ENCODE results near the gene BTAF1.
A peak's percentile ranks its signal among the peaks of the same experiment; 100 is the strongest.
"Not testable (repeated sequence)": the region's sequence is repeated elsewhere in the genome, so short reads cannot be mapped to it uniquely, and the experiment has no call there.

BTAF1 gene

GRCh38 chr10:91923371-91924211 is at the start of gene BTAF1:
Gene BTAF1 (plus strand): TSS chr10:91923770. CDS start chr10:91924077, 307 bp downstream.
- DNase-seq, result peak; percentile 86 to 87

GRCh38 chr10:91875156-91875555 is 48.4 kb upstream of the BTAF1 start:
- no peak for DNase-seq

DNA sequence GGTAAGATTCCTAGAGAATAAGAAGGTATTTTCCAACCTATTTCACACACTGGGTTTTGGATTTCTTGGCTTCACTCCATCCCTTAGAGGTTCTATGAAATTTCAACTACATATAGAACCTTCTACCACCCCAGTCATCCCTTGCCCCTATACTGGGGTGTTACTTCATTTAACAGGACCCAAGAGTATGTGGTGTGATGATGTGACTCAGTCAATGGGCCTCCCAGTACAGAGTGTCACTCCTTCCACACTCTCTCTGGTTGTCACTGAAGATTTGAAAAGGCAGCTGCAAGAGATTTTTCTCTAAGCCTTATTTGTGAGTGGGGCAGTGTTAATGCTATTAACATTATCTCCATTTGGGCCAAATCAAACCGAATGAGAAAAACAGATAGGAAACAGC is 47.8 kb upstream of the BTAF1 start:
- no peak for DNase-seq

- no peak for DNase-seq
Measured at GRCh38 chr10:91879515-91880170, 43.9 kb upstream of the BTAF1 start.

DNA sequence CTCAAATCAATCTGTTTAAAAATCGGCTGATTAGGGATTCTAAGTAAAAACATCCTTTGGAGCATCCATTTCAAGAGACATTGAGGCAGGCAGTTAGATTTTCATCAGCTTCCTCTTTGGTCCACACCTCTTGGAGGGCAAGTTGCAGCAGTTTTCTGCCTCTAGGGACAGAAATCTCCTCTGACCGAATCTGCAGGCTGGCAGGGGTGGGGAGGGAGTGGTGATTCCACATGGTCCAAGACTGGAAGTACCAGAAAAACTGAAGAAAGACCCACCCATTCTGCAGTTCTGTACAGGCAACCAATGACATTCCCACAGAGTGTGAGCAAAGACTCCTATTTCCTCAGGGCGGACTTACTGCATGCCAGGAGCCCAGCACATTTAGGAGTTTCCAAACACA is 43.3 kb upstream of the BTAF1 start:
- no peak for DNase-seq

DNA sequence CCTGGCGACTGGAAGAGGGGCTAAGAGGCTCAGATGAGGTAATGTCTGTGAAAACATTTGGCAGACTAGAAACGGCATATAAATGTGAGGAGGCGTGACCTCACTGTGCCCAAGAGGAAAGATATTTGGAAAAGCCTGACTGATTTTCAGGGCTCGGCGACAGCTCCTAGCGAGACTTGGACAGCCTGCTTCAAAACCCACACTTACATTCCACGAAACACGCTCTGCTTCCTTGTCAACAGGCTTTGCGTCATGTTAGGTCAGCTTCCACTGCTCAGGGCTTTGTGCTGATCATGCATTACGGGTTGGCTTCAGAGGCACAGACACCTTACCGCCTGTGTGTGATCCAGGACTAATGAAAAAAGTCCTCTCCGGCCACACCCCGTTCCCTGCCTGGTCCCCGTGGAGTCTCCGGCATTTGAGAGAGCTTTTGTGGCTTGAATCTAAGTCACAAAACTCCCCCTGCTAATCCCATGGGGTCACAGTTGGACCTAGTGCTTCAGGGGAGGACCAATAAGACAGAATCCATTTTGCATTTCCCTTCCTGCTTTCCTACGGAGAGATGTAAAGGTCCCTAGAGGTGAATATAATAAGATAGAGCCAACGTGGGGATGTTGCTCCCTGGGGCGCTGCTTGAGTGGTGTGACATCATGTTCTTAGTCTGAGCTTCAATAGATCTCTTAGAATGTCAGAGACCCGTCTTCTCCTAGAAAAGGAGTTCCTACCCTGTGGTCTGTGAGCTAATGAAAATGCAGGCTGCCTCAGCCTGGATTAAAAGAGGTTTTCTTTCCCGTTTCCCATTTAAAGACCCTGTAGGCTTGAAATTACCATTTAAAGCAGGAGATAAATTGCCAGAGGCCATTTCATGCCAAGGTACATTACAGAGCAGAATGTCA is 39.8 kb upstream of the BTAF1 start:
- no peak for DNase-seq

- no peak for DNase-seq
Measured at GRCh38 chr10:91884536-91884935, 39.0 kb upstream of the BTAF1 start.

DNA sequence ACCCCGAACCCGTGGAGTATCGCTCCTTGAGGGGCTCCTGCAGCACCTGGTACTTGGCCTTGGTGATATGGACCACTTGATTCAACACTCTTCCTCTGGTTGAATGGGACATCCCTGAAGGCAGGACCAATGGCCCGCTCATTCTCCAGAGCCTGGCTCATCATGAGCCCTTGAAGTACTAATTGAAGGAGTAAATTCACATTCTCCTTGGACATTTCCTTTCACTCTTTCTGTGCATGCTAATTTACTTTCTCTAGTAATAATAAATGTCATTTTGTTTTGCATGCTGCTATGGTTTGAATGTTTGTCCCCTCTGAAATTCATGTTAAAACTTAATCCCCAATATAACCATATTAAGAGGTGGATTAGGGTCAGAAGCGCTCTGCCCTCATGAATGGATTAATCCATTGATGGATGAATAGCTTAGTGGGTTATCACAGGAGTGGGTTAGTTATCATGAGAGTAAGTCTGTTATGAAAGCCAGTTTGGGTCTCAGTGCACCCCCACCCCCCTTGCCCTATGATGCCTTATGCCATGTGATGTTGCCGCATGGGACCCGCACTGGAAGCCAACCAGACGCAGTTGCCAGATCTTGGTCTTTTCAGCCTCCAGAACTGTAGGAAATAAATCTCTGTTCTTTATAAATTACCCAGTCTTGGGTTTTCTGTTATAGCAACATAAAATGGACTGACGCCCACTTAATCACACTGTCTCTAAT is 38.0 kb upstream of the BTAF1 start:
- DNase-seq, result no peak

- no peak for DNase-seq
Measured at GRCh38 chr10:91886954-91887271, 36.7 kb upstream of the BTAF1 start.

DNA sequence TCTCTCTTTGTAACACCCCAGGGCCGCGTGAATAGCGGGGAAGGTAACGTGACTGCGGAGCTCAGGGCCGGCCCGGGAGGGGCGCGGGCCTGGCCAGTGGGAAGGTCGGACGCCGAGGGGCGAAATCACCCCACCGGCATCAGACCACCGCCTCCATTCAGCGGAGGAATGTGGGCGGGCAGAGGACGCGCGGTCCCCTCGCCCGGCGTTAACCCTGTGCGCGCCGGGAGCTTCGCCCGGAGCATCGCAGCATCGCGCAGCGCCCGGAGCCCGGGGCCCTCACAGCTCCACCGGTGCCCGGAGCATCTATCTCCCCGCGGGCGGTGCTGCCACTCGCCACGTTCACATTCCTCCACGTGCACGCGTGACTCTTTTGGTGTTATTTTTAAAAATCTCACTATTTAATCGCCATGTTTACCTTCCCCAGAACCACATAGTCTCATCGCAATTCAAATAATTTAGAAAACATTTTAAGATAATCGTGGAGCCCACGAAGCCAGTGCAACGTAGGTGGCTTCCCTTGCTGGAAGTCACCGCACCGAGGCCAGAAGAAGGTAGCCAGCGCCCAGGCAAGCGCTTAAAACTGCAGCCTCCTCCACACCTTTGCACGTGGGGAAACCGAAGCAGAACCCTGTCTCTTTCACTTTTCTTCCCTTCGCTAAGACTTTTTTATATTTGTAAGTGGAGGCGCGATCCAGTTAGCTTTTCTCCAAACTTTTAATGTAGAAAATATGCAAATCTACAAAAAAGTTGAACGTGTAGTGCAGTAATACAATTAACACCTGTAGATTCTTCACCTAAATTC is 36.1 kb upstream of the BTAF1 start:
- peak in 1 of 2 donors; percentile 14 for DNase-seq

GRCh38 chr10:91891125-91892001 is 32.2 kb upstream of the BTAF1 start:
- DNase-seq, result no peak

DNA sequence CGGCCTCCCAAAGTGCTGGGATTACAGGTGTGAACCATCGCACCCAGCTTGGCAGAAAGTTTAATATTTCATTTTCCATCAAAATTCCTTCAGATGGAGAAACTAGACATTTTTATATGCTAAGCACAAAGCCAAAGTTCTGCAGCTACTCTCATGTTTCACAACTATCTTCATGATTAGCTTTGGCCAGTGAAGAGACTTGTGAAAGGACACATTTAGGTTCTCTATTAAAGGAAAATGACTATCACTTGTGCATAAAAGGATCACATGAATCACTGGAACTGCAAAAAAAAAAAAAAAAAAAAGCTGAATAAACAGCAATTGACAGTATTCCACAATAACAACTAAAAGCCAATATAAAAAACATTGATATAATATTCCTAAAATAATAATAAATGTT is 30.5 kb upstream of the BTAF1 start:
- DNase-seq, result no peak

DNA sequence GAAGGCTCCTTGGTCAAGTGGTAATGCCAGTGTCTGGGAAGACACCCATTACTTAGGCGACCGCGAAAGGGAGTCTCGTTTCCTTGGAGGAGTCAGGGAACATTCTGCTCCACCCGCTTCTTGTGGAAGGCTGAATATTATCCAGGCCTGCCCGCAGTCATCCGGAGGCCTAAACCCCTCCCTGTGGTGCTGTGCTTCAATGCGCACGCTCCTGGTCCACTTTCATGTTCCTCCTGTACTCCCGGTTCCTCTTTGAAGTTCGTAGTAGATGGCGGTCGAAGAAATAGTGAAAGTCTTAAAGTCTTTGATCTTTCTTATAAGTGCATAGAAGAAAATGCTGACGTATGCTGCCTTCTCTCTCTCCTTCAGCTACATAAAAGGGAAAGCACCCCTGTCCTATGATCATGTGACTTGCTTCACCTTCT is 29.3 kb upstream of the BTAF1 start:
- DNase-seq, result not testable (repeated sequence)

DNA sequence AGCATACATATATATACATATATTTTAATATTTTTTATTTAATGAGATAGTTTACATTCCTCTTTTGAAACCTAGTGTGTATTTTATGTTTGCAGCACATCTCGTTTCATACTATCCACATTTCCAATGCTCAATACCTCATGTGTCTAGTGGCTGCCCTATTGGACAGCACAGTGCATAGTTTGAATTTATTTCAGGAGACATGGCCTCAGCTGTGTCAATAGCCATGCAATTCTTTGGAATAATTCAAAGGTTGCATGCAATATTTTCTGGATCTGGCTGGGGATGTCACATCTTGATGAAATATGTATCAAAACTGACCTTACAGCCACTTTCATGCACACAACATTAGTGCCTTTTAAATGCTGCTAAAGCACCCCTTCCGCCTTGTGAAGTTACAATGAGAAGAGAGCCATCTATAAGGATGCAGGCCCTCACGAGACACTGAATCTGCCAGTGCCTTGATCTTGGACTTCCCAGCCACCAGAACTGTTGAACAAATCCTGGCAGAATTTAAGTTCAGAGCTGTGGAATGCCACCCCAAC is 27.3 kb upstream of the BTAF1 start:
- DNase-seq, result no peak

DNA sequence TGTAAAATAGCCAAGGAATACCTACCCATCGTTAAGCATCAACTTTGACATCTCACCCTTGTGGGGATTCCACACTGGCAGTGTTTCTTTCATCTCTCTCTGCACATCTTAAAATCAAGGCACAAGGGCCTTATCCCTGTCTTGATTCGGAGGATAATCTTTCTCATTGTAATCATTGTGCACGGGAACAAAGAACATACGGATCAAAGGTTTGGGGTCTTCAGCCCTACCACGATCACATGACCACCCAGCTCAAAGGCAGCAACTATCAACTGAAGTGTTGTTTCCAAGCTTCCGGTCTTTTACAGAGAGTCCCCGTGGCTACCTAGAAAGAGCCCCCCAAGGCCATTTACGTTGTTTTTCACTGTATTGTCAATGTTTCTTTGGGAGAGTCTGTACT is 26.1 kb upstream of the BTAF1 start:
- DNase-seq, result no peak

GRCh38 chr10:91901784-91902677 is 21.5 kb upstream of the BTAF1 start:
- peak; percentile 47 to 50 for DNase-seq

DNA sequence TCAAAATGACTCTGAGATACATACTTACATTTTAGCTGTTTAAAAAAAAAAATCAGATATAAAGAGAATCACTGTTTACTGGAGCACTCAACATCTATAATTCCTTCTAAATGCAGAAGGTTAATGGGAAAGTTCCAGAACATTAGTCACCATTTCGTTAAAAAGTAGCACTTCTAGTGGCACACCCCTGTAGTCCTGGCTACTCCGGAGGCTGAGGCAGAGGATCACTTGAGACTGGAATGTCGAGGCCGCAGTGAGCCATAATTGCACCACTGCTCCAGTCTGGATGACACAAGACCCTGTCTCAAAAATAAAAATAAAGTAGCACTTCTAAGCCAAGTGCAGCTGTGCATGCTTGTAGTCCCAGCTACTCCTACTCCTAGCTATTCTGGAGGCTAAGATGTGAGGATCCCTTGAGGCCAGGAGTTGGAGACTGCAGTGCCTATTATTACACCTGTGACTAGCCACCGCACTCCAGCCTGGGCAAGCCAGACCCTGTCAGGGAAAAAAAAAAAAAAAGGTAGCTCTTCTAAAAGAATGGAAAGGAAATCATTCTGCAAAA is 16.5 kb upstream of the BTAF1 start:
- DNase-seq, result no peak

- DNase-seq, result no peak
Measured at GRCh38 chr10:91907914-91908336, 15.6 kb upstream of the BTAF1 start.
